Thyroid gland (tissue), 4 donors: ENCODE measurements around the gene NEUROG3.

Experiments
- CTCF ChIP-seq, 6 experiments: fragments of 200-600 bp in 3 of 6; fragments of 450-650 bp in 3 of 6; sonication (generic) in 3 of 6; IDR thresholded peaks; one replicate each; pipeline ENCODE4 v1.5.1; 2016 to 2019; ENCODE audit warnings: antibody characterized with exemption in 6 of 6, mild to moderate bottlenecking in 2 of 6, inconsistent platforms in 1 of 6, moderate library complexity in 1 of 6
- POLR2A ChIP-seq, 2 donors: fragments of 450-650 bp; IDR thresholded peaks; one replicate each; pipeline ENCODE4 v1.6.1; 2017; ENCODE audit warnings: antibody characterized with exemption in 2 of 2, mild to moderate bottlenecking in 2 of 2, moderate library complexity in 1 of 2

- TF ChIP-seq POLR2A (IDR thresholded peaks at IDR 0.05) = no peak
- no peak for TF ChIP-seq CTCF (IDR thresholded peaks at IDR 0.05)
Measured at GRCh38 chr10:69584624-69585023, 11.4 kb upstream of the NEUROG3 start.
